BLaER1 treated with 17β-estradiol and CSF1 and Interleukin-3, amounts not matched to agents 10 nM and 100 nM (cell line): Measurements from ENCODE around the gene ITGB7.
A peak's percentile ranks its signal among the peaks of the same experiment; 100 is the strongest.

Source experiments
- H3K27ac ChIP-seq, 11 experiments: shearing (Covaris generic); formaldehyde crosslinking; 2 replicates each; pipeline ENCODE4 v1.8.1; 2022
- H3K27me3 ChIP-seq, 11 experiments: shearing (Covaris generic); formaldehyde crosslinking; 2 replicates each; pipeline ENCODE4 v1.8.1; 2022
- H3K36me3 ChIP-seq, 11 experiments: shearing (Covaris generic); formaldehyde crosslinking; 2 replicates each; pipeline ENCODE4 v1.8.1; 2022
- H3K4me1 ChIP-seq, 10 experiments: shearing (Covaris generic); formaldehyde crosslinking; 2 replicates each; pipeline ENCODE4 v1.8.1; 2022
- H3K4me2 ChIP-seq, 11 experiments: shearing (Covaris generic); formaldehyde crosslinking; 2 replicates each; pipeline ENCODE4 v1.8.1; 2022
- H3K4me3 ChIP-seq, 10 experiments: shearing (Covaris generic); formaldehyde crosslinking; 2 replicates each; pipeline ENCODE4 v1.8.1; 2022
- H3K9ac ChIP-seq, 11 experiments: shearing (Covaris generic); formaldehyde crosslinking; 2 replicates each; pipeline ENCODE4 v1.8.1; 2022
- H3K9me3 ChIP-seq, 11 experiments: shearing (Covaris generic); formaldehyde crosslinking; replicated peaks in 1 of 11; 2 replicates each; pipeline ENCODE4 v1.8.1; 2022
- H4K20me1 ChIP-seq, 11 experiments: shearing (Covaris generic); formaldehyde crosslinking; 2 replicates each; pipeline ENCODE4 v1.8.1; 2022
- Cebpa-rat ChIP-seq, 11 experiments: shearing (Covaris generic); IDR thresholded peaks; 2 replicates each; pipeline ENCODE4 v1.8.1; 2022

Gene ITGB7

DNA sequence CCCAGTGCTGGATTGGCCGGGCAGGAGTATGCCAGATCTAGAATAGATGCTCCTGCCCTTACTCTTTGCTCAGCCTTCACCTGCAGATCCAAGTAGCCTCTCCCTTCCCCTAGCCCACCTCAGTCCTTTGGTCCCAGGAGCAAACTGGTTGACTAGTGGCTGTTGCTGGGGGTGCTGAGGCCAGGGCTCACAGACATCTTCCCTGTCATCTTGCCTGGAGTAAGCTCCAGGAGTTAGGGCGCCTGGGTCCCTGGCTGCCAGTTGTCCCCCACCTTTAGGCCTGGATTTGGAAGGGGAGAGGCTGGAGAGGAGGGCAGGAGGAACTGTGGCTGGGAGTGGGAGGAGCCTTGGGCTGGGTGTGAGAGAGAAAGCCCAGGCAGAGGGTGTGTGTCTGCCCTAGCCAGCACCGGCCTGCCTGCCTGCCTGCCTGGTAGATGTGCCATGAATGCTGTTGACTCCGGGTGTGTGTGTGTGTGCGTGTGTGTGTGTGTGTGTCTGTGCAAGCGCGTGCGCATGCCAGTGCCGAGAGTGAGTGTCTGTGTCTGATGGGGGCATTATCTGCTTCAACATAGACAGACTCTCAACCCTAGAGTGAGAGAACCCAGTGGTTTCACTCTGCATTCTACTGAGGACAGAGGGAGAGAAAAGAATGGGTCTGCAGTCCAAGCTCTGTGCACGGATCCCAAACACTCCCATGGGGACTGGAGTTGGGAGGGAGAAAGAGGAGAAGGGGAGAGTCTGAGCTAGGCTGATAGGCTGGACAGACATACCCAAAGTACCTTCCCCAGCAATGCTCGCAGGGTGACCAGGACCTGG lies 25.8 kb upstream of the ITGB7 start:
- peak overlapping the region; percentile 53 to 75 (median 71) for H3K9ac ChIP-seq

GRCh38 chr12:53231921-53232645 lies 25.0 kb upstream of the ITGB7 start, which contains the start of gene RARG:
Gene RARG, minus strand, starts transcription at chr12:53232209. Its CDS starts 4,664 bp downstream, at chr12:53227545.
- peak within 1 kb of the TSS; percentile 60 to 79 (median 69) for H3K4me3 ChIP-seq
- no peaks in the 10 kb centered on the region for H3K9me3 ChIP-seq
- H3K4me2 ChIP-seq, result peak within 1 kb of the TSS; percentile 90 to 99 (median 96)
- TF ChIP-seq Cebpa-rat (IDR thresholded peaks at IDR 0.05), result no peak
- H4K20me1 ChIP-seq, result no peaks in the 10 kb centered on the region
- H3K9ac ChIP-seq, result peak within 1 kb of the TSS; percentile 73 to 84 (median 80)
- no peaks in the 10 kb centered on the region for H3K27me3 ChIP-seq
- H3K36me3 ChIP-seq, result peaks cover 0 to 12% (median 0%) of the 10 kb centered on the region in 11 experiments; a peak in 8 of 22 replicates
- H3K4me1 ChIP-seq, result peaks cover 58 to 96% (median 81%) of the 10 kb centered on the region in 10 experiments
- H3K27ac ChIP-seq, result peak within 1 kb of the TSS; percentile 35 to 82 (median 76); a peak in 21 of 22 replicates

More for the DNA sequence above, 25.8 kb upstream of the ITGB7 start:
- Histone ChIP-seq H3K27ac (peak overlapping the region in 9 of 11 experiments; percentile 18 to 60 (median 49); a peak in 16 of 22 replicates), H3K4me2 (peak overlapping the region; percentile 88 to 99 (median 95)), H3K4me1 (peaks cover 60 to 89% (median 77%) of the 10 kb centered on the region in 10 experiments), H3K27me3 (no peaks in the 10 kb centered on the region), H3K4me3 (peak overlapping the region; percentile 53 to 73 (median 62)), H3K9me3 (no peaks in the 10 kb centered on the region), H3K36me3 (peaks cover 0 to 4% (median 0%) of the 10 kb centered on the region in 11 experiments; a peak in 2 of 22 replicates), H4K20me1 (no peaks in the 10 kb centered on the region)
- TF ChIP-seq Cebpa-rat (IDR thresholded peaks at IDR 0.05), result no peak

DNA sequence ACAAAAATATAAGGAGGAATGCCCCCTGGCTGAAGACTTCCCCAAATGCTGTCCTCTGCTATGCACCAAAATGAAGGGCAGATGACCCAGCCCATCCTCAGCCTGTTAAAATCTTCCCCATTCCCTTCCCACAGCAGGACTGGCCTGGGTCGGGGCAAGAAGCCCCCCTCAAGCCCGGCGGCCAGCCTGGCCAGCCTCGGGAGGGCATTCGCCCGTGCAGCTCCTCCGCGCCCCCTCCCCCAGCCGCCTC lies 24.5 kb upstream of the ITGB7 start:
- peak overlapping the region; percentile 87 to 97 (median 94) for H3K4me2 ChIP-seq
- H4K20me1 ChIP-seq, result no peaks in the 10 kb centered on the region
- H3K27ac ChIP-seq, result peak overlapping the region; percentile 35 to 82 (median 76); a peak in 21 of 22 replicates
- no peaks in the 10 kb centered on the region for H3K9me3 ChIP-seq
- H3K4me3 ChIP-seq, result peak overlapping the region; percentile 60 to 79 (median 69)
- peaks cover 53 to 93% (median 76%) of the 10 kb centered on the region in 10 experiments for H3K4me1 ChIP-seq
- peaks cover 0 to 17% (median 0%) of the 10 kb centered on the region in 11 experiments; a peak in 8 of 22 replicates for H3K36me3 ChIP-seq
- H3K27me3 ChIP-seq, result no peaks in the 10 kb centered on the region
- peak overlapping the region; percentile 73 to 84 (median 80); a peak in 21 of 22 replicates for H3K9ac ChIP-seq
- TF ChIP-seq Cebpa-rat (IDR thresholded peaks at IDR 0.05), result no peak

DNA sequence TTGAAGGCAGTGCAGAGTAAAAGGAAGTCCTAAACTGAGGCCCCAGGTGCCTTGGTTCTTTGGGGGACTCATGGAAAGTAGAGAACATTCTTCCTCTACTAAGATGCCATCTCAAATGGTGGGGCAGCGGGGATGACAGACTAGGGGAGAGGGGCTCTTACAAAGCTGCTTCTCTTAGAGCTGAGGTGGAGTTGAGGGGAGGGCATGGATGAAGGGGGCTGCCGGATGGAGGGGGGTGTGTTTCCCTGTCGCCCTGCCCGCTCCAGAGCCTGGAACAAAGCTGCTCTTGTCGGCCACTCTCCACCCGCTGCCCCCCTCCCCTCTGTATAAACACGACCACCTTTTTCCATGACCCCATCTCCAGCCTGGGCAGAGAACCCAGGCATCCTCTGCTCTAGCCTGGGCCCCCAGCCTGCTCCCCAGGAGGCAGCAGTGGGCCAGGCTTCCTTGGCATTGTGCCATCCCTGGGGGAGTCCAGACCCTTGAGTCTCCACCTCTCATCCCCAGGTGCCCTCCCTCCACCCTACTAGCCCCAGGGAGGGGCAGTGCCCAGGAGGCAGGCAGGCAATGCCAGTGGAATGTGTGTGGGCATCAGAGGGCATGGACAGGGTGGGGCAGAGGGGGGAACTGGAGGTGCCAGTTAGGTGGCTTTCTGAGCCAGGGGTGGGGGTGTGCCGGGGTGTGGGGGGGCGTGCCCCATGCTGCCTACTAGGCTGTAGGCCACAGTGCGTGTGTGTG lies 23.2 kb upstream of the ITGB7 start:
- no peaks in the 10 kb centered on the region for H4K20me1 ChIP-seq
- no peaks in the 10 kb centered on the region for H3K9me3 ChIP-seq
- H3K36me3 ChIP-seq, result peaks cover 0 to 20% (median 0%) of the 10 kb centered on the region in 11 experiments; a peak in 8 of 22 replicates
- peak overlapping the region in 10 of 11 experiments; percentile 3 to 92 (median 36); a peak in 9 of 22 replicates for H3K4me2 ChIP-seq
- peaks cover 46 to 91% (median 74%) of the 10 kb centered on the region in 10 experiments for H3K4me1 ChIP-seq
- no peak overlapping the region for H3K4me3 ChIP-seq
- H3K27me3 ChIP-seq, result no peaks in the 10 kb centered on the region
- H3K9ac ChIP-seq, result no peak overlapping the region
- no peak for TF ChIP-seq Cebpa-rat (IDR thresholded peaks at IDR 0.05)
- H3K27ac ChIP-seq, result no peak overlapping the region; a peak in 1 of 22 replicates

GRCh38 chr12:53229454-53229853 lies 22.4 kb upstream of the ITGB7 start:
- no peak for TF ChIP-seq Cebpa-rat (IDR thresholded peaks at IDR 0.05)
- Histone ChIP-seq H3K4me2 (peak overlapping the region in 6 of 11 experiments; percentile 13 to 56 (median 45); a peak in 9 of 22 replicates), H3K9ac (no peak overlapping the region), H3K27me3 (no peaks in the 10 kb centered on the region), H3K4me1 (peaks cover 46 to 91% (median 74%) of the 10 kb centered on the region in 10 experiments), H3K9me3 (no peaks in the 10 kb centered on the region), H3K36me3 (peaks cover 0 to 20% (median 0%) of the 10 kb centered on the region in 11 experiments; a peak in 8 of 22 replicates), H3K27ac (0 out of 22 replicates have a peak overlapping the region, but pooled peaks of 2 of the 11 experiments have one; percentile 1 to 7), H3K4me3 (no peak overlapping the region), H4K20me1 (no peaks in the 10 kb centered on the region)

DNA sequence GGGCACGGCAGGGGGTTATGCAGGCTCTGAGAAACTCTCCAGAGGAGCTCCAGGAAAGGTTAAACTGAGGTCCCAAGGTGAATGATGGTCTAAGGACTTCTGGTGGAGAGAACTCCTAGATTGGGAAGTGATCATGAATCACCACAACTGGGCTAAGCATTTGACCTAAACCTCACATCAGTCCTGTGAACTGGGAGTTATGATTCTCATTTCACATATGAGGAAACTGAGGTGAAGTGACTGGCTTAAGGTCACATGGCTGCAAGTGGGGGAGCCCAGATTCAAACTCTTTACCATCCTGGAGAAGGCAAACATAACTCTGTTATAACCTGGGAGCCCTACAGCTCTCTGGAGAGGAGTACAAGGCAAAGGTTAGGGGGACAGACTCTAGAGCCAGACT lies 20.8 kb upstream of the ITGB7 start:
- Histone ChIP-seq H3K36me3 (peaks cover 0 to 20% (median 0%) of the 10 kb centered on the region in 11 experiments; a peak in 8 of 22 replicates), H3K27me3 (no peaks in the 10 kb centered on the region), H3K27ac (peak overlapping the region in 2 of 11 experiments; percentile 15 to 25; a peak in 1 of 22 replicates), H3K4me2 (peak overlapping the region in 5 of 11 experiments; percentile 9 to 56 (median 53); a peak in 8 of 22 replicates), H3K4me1 (peaks cover 46 to 92% (median 75%) of the 10 kb centered on the region in 10 experiments), H4K20me1 (no peaks in the 10 kb centered on the region), H3K9ac (0 out of 22 replicates have a peak overlapping the region, but pooled peaks of 1 of the 11 experiments have one; percentile 2), H3K9me3 (no peaks in the 10 kb centered on the region), H3K4me3 (no peak overlapping the region)
- no peak for TF ChIP-seq Cebpa-rat (IDR thresholded peaks at IDR 0.05)

DNA sequence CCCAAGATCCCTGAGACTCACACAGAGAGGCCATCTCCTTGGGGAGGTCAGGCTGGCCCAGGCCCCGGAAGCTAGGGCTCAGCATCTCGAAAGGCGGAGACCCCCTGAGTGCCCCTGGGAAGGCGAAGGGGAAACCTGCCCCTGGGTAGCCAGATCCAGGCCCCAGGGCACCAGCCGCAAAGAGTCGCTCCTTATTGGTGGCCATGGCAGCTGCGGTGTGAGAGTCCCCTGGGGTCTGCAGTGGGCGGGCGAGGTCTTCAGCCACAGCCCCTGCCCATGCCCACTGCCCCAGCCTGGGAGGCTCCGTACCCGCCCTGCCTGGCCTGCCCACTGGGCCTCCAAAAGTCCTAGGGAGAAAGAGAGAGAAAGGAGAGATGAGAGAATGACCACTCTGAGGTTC lies 20.3 kb upstream of the ITGB7 start:
- peak overlapping the region in 2 of 11 experiments; percentile 15 to 25; a peak in 1 of 22 replicates for H3K27ac ChIP-seq
- no peak for TF ChIP-seq Cebpa-rat (IDR thresholded peaks at IDR 0.05)
- H3K4me3 ChIP-seq, result no peak overlapping the region
- no peaks in the 10 kb centered on the region for H3K27me3 ChIP-seq
- H4K20me1 ChIP-seq, result no peaks in the 10 kb centered on the region
- H3K36me3 ChIP-seq, result peaks cover 0 to 20% (median 0%) of the 10 kb centered on the region in 11 experiments; a peak in 8 of 22 replicates
- H3K9me3 ChIP-seq, result no peaks in the 10 kb centered on the region
- 0 out of 22 replicates have a peak overlapping the region, but pooled peaks of 1 of the 11 experiments have one; percentile 2 for H3K9ac ChIP-seq
- peaks cover 46 to 92% (median 75%) of the 10 kb centered on the region in 10 experiments for H3K4me1 ChIP-seq
- peak overlapping the region in 4 of 11 experiments; percentile 19 to 56 (median 54); a peak in 4 of 22 replicates for H3K4me2 ChIP-seq

DNA sequence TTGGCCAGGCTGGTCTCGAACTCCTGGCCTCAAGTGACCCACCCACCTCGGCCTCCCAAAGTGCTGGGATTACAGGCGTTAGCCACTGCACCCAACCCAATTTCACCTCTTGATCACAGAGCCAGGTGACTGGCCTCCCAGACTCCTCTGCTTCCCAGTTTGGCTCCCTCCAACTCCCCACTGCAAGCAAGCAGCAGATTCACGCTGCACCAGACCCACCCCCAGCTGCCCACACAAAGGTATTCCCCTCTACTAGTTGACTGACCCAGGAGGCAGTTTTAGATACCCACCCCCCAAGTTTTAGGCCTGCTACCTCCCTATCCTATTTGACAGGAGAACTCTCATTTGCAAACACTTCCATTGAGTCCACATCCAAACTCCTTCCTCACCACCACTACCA lies 19.8 kb upstream of the ITGB7 start:
- Histone ChIP-seq H3K4me3 (no peak overlapping the region), H3K27me3 (no peaks in the 10 kb centered on the region), H4K20me1 (no peaks in the 10 kb centered on the region), H3K36me3 (peaks cover 0 to 20% (median 0%) of the 10 kb centered on the region in 11 experiments; a peak in 8 of 22 replicates), H3K4me1 (peaks cover 50 to 96% (median 78%) of the 10 kb centered on the region in 10 experiments), H3K4me2 (0 out of 22 replicates have a peak overlapping the region, but pooled peaks of 1 of the 11 experiments have one; percentile 54), H3K9me3 (no peaks in the 10 kb centered on the region), H3K9ac (no peak overlapping the region), H3K27ac (no peak overlapping the region)
- TF ChIP-seq Cebpa-rat (IDR thresholded peaks at IDR 0.05), result no peak
